GM18499 (cell line): ENCODE data around the gene WNT5B.
"Not testable (repeated sequence)": the region's sequence is repeated elsewhere in the genome, so short reads cannot be mapped to it uniquely, and the experiment has no call there.

Experiments used
- ATAC-seq: cut with Tn5 transposase; IDR thresholded peaks from one replicate; pipeline ENCODE4 v1.9.1; 2021; ENCODE audit warnings: moderate number of reproducible peaks; ENCODE audit not compliant: insufficient read depth, unreplicated experiment

WNT5B gene

DNA sequence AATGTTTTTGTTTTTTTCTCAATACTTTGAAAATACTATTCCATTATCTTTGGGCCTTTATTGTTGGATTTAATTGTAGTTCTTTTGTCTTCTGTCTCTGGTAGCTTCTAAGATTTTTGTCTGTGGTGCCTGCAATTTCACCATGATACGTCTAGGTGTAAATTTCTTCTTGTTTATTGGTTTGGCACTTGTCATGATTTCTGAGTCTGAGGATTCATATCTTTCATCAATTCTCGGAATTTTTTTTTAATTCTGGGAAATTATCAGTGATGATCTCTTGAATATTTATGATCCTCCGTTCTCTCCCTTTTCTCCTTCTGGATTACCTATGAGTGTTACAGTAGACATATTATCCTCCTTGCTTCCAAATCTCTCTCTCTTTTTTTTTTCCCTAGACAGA, 47.0 kb downstream of the WNT5B start:
- no peak for ATAC-seq

DNA sequence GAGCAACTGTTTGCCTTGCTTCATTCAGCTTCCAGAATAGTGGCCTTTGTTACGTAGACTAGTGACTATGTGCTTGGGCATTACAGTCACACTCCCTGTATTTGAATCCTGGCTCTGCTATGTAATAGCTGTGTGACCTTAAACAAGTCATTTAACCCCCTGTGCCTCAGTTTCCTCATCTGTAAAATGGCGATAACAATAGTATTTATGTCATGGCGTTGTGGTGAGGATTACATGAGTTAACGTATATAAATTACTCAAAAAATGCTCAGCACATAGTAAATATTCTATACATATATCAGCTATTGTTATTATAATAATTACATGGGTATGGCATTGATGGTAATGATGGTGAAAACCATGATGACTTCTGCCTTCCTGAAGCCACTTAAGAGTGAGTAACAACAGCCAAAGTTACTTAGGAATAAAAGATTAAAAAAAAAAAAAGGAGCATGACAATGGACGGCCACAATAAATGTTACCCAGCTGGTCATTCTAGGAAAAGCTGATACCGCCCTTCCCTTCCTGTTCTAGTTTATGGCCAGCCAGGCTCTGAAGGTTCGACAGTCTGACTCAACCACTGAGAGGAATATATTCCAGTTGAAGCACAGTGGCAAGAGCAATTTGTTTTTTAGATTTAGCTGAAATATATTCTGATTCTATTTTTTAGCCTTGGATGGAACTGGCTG, 51.9 kb downstream of the WNT5B start:
- no peak for ATAC-seq

DNA sequence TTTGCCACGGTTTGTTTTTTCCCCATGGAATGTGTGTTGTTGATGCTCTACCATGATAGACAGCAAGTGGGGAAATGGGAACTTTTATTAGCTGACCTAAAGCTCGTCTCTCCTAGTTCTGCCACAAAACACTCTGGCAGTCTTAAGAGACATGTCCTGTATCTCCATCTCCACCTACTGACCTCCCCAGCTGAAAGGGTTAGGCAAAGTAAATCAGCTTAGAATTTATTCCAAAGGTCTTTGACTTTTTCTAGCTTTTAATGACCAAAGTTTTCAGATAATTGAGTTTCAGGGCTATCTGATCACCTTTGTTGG, 52.4 kb downstream of the WNT5B start:
- ATAC-seq = no peak

DNA sequence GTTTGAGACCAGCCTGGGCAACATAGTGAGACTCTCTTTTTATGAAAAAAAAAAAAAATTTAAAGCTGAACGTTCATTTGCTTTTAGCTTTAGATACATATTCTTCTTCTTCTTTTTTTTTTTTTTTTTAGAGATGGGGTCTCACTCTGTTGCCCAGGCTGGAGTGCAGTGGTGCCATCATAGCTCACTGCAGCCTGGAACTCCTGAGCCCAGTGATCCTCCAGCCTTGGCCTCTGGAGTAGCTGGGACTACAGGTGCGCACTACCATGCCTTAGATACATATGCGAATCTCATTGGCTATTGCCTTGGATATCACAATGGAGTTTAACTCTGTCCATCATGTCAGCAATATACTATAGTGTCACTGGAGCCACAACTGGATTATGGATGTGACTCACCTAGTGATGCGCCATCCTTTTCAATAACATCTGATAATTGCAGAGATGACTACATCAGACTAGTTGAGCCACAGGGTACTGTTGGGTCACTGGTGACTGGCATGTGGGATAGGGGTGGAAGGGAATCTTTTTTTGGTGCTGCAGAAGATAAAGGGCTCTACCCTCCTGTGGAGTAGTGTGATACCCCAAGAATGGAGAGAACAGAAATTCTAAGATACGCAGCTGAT, 59.2 kb downstream of the WNT5B start:
- no peak for ATAC-seq

DNA sequence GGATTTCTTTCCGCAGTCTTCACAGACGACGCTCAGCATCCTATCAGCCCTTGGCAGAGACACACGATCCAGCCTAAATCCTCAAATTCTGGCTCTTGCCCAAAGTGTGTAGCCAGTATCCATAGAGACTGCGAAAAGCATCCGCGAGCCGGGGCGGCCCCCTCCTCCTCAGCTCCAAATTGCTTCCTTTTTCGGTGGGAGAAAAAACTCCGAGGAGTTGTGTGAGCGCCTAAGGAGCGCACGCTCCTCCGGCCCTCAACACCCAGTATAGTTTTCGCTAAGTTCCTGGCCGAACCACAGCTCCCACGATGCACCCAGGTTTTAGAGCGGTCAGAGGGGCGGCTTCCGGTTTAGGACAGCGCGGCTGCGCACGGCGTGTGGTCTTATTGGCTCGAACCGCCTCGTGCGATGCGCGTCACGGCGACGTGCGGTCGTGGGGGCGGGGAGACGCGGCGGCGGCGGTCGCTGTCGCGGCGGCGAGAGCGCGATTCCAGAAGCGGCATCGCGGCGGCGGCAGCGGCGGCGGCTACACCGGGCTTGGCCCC, 61.6 kb downstream of the WNT5B start, which contains the start of gene ADIPOR2:
TSS of gene ADIPOR2 (plus strand) at position 493 of the 545 bp plus-strand sequence. CDS start 63,274 bp downstream, outside the sequence.
- peak; percentile 82 for ATAC-seq

DNA sequence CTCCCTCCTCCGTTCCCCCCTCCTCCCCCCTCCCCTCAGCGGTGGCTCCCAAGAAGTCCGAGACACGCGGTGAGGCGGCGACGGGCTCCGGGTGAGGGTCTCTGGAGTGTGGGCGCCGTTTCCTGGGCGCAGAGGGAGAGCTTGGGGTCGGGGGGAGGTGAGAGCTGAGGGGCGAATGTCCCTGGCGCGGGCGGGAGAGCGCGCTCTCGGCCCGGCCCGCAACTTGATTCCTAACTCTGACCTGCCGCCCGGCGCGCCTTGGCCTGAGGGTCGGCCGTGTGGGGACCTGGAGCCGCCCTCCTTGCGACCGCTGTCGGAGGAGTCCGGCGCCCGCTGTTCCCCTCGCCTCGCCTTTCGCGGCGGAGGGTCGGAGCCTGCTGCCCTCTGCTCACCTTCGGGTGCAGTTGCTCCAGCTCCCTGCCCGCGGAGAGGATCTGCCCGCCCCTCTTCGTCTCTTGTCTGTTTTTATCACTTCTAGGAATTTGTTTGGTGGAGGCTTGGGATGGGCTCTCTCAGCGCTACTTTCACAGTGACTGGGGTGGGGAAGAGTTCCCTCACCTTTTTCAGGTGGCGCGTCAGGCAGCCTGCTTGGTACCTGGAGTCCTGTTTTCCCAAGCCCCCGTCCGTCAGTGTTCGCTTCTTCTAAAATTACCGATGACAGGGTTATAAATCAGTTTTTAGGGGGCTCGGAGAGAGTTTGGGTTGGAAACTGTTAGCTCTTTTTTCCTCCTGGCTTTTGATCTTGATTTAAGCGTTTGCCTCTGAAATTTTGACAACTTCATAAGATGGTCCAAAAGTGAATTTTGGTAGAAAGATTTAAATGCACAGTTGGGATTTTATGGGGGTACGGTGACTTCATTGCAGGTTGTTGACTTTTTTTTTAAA, 62.3 kb downstream of the WNT5B start:
- peak; percentile 14 for ATAC-seq

DNA sequence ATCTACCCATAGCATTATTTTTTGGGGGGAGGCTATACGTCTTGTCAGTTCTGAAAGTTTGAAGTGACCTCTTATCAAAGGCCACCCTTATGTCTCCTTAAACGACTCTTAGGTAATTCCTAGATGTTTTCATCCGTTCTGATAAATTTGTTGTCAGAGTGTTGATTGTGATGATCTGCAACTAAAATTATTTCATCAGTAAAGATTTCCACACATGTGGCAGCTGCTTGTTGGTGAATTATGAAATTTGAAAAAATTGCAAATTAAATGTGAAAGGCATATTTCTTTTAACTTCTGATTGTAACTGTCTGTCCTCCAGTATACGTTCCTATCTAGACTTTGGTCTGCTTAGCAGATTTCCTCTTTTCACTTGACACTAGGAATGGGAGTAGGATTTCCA, 63.2 kb downstream of the WNT5B start:
- ATAC-seq = no peak

DNA sequence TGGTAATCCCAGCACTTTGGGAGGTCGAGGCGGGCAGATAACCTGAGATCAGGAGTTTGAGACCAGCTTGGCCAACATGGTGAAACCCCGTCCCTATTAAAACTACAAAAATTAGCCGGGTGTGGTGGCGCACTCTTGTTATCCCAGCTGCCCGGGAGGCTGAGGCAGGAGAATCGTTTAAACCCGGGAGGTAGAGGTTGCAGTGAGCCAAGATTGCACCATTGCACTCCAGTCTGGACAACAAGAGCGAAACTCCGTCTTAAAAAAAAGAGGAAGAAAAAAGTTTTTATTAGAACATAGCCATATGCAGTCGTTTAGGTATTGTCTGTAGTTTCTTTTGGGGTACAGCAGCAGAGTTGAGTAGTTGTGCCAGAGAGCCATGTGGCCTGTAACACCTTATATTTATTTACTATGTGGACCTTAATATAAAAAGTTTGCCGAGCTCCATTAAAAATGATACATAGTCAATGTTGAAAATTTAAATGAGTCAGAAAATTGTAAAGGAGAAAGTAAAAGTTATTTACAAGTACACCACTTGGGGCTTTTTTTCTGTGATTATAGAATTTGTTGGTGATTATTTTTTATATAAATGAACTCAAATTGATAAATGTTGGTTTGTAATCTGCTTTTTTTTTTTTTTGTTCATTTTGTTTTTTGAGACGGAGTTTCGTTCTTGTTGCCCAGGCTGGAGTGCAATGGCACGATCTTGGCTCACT, 64.0 kb downstream of the WNT5B start:
- no peak for ATAC-seq

DNA sequence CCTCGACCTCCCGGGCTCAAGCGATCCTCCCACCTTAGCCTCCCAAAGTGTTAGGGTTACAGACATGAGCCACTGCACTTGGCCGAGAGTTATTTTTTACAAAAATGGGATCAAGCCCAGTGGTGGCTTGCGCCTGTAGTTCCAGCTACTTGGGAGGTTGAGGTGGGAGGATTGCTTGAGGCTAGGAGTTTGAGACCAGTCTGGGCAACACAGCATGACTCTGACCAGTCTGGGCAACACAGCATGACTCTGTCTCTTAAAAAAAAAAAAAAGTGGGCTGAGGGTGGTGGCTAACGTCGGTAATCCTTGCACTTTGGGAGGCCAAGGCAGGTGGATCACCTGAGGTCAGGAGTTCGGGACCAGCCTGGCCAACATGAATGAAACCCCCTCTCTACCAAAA, 66.1 kb downstream of the WNT5B start:
- not testable (repeated sequence) for ATAC-seq

DNA sequence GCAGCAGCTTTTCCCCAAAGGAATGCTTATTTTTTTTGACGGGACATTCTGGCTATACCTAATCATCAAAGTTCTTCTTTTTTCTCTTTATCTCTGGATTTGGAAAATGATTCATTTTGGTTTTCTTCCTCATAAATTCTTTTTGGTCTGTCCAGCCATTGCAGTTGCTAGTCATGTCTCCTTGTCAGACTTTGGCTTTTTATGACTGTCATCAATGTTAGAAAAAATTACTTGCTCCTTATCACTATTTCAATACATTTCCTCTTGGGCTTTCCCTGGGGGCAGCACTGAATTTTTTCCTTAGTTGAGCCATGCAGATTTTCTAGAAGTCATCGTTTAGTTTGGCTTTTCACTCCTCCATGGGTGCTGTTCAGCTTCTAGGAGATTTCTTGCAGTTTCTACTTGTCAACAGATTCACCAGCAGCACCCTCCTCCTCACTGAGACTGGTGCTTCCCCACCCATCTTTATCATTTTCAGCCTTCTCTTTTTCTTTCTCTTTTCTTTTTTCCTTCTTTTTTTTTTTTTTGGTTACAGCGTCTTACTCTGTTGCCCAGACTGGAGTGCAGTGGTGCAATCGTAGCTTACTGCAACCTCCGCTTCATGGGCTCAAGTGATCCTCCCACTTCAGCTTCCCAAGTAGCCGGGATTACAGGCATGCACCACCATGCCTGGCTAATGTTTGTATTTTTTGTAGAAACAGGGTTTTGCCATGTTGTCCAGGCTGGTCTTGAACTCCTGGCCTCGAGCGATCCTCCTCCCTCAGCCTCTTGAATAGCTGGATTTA, 67.0 kb downstream of the WNT5B start:
- ATAC-seq = no peak

DNA sequence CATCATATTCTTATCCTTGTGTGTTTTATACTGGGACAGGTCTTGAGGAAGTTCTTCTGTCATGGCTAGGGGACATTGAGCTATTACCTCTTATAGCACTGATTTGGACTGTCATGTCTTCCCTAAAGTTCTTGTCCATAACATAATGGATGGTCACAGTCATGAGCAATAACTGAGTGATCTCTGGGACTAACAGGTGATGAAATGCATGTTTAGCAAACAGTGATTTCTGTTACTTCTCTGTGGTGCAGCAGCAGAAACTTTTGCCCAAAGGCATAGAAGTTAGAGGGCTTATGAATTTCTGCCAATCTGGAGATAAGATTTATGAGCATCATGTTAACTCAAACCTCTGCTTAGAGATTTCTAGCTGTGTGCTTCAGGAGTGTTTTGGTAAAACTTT, 67.8 kb downstream of the WNT5B start:
- no peak for ATAC-seq
